Activated CD8-positive, alpha-beta memory T cell treated with anti-CD3 and anti-CD28 coated beads for 4 hours (primary cell): ENCODE data around the gene TCF7.
"Not testable (repeated sequence)": the region's sequence is repeated elsewhere in the genome, so short reads cannot be mapped to it uniquely, and the experiment has no call there.

ENCODE experiments used
- DNase-seq, 2 donors: peaks; one replicate each; pipeline ENCODE4 v3.0.0-alpha.2; 2020; ENCODE audit warnings: low read depth in 2 of 2

Gene TCF7

GRCh38 chr5:134145041-134145757 lies 30.7 kb downstream of the TCF7 start:
- DNase-seq = no peak

DNA sequence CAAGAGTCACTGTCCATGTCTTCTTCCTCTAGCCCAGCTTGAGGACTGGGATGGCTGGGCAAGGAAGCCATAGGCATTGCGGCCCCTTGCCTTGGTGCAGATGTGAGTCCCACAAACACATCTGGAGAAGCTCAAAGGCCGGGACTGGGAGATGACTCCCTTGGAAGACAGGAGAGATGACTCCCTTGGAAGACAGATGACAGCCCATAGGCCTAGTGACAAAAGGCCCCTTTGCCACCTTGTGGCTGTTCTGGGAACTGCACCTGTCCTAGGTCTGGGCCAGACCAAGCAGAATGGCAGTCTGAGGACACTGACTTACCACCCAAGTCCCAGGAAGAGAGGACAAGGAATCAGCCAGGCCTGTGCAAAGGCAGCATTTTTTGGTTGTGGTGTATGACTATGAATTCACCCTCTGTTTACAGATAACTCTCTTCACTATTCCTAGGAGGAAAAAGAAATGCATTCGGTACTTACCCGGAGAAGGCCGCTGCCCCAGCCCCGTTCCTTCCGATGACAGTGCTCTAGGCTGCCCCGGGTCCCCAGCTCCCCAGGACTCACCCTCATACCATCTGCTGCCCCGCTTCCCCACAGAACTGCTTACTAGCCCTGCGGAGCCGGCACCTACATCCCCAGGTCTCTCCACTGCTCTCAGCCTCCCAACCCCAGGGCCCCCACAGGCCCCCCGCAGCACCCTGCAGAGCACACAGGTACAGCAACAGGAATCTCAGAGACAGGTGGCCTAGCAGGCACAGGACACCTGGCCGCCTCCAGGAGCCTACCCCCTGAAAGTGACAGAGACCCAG lies 31.5 kb downstream of the TCF7 start:
- DNase-seq = peak; percentile 56 to 67

DNA sequence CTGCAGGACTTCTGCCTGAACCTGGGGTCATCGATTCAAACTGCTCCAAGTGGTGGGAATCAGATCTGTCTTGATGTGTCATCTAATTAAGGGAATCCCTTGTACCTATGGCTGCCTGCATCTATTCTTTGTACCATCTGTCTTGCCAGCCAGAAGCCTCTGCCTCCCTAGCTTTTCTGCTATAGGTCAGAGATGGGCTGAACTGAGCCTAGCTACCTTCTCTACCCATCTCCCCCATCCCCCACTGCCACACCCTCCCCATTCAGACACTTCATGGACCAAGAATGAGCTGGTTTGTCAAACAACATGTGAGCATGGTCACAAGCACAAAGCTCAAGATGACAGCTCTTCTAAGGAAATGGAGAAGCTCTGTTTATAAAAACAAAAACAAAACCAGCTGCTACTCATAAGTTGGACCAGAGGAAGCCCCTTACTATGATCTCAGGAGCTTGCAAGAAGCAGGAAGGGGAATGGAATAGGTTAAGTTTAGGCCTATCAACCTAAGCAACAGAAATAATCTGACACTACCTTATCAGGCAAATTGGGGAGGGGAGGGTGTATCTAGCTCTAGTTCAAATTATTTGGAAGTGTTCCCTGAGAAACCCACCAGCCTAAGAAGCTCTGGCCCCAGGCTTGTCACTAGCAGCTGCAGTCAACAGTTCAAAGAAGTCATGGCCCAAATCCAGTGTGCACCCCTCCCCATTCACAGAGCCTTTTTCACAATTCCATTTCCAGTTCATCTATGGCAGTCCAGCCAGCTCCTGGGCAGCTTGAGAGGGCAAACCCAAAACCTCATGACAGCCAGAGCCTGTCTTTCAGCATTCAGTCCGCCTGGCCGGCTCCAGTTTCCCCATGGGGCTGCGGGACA lies 32.4 kb downstream of the TCF7 start:
- no peak for DNase-seq

DNA sequence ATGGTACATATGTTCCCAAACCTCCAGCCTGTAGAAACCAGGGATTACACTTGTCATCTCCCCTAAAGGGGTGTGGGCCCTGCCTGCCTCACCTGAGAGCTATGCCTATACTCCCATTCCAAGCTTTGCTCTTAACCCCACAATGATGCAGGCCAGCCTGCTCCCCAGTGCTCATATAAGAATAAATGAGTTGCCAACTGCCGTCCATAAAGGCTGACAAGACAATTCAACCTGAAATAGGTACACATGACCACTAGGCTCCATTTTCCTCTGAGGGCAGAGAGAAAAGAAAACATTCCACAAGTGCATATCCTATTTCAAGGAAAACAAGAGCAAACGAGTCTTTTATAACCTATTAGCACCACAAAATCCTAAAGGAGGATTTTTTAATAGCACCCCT lies 33.8 kb downstream of the TCF7 start:
- no peak for DNase-seq

GRCh38 chr5:134148986-134149539 lies 34.6 kb downstream of the TCF7 start:
- no peak for DNase-seq

DNA sequence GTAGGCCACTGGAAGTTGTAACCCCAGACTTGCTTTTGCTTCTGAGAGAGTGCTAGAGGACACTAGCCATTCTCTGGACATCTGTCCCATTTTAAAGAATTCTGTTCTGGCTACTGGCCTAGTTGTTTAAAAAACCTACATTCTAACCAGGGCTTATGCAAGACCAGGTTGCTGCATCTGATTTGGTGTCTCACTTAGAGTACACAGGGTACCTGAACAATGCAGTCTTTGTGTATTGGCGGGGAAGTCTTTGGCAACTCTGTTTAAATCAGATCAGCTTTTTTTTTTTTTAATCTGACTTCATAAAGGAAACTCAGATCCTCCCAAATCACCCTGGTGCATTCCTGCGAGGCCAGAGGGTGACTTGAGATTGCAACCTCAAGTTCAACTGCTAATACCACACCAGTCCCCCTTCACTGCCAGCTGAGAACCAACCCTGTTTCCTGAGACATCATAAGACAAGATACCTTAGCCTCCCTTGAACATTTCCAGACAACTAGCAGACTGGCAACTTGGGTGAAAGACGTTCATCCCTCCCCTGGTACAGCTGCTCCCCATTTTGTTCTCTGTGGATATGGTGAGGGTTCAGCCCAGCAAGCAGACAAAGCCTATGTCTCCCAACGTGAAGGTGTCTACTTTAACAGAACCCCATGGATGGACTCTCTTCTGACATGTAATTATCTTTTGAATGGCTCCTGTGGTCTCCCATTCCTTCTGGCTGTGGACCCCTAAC lies 35.3 kb downstream of the TCF7 start:
- DNase-seq = no peak

- DNase-seq = no peak
Measured at GRCh38 chr5:134151723-134152122, 37.2 kb downstream of the TCF7 start.

- DNase-seq = not testable (repeated sequence)
Measured at GRCh38 chr5:134152173-134152832, 37.8 kb downstream of the TCF7 start.

- DNase-seq = no peak
Measured at GRCh38 chr5:134153241-134153640, 38.8 kb downstream of the TCF7 start.

- DNase-seq = no peak
Measured at GRCh38 chr5:134153657-134154056, 39.2 kb downstream of the TCF7 start.

- DNase-seq = no peak
Measured at GRCh38 chr5:134161513-134162395, 47.3 kb downstream of the TCF7 start.

DNA sequence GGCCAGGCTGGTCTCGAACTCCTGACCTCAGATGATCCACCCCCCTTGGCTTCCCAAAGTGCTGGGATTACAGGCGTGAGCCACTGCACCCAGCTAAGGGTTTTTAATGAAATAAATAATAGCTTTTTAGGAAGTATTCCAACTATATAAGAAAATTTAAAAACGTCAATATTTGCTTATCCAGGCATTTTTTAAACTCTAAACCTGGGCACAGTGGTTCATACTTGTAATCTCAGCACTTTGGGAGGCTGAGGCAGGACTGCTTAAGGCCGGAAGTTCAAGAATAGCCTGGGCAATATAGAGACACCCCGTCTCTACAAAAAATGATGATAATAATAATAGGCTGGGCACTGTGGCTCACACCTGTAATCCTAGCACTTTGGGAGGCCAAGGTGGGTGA lies 48.1 kb downstream of the TCF7 start:
- no peak for DNase-seq

DNA sequence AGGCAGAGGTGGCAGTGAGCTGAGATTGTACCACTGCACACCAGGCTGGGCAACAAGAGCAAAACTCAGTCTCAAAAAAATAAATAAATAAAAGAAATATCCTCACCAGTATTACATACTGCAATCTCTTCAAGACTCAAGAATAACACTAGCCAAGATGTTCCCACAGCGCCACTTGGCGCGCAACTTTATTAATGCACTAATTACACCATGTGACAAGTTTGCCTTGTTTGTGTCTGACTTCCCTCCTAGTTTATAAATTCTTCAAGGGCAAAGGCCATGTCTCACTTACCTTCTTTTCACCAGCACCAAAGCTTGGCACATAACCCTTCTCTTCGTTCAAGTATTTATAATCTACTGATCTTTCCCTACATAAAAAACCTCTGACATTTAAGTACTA lies 57.5 kb downstream of the TCF7 start:
- DNase-seq = no peak

- no peak for DNase-seq
Measured at GRCh38 chr5:134174841-134175839, 60.7 kb downstream of the TCF7 start.

DNA sequence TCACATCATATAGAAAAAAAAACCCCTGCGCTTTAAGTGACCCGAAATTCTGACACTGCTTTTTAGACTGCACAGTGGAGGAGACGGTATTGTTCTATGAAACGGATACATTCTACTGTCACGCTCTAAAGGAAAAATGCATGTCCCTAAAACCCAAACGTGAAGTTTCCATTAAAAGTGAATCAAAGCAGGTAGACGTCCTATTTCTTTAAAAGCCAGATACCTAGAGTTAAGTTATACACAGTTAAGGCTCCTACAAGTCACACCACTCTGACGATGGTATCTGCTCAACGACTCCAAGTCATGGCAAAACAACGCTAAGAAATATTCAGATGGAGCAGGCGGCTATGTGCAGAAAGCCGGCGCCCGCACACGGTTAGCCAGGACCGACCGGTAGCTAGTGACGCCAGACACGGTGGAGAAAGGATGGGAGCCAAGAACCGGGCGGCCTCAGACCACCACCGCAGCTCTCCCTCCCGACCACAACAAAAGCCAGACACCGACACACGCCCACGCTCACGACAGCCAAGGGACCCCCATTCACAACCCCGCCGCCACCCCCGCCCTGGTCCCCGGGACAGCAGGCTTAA lies 61.5 kb downstream of the TCF7 start:
- DNase-seq = no peak

- DNase-seq = peak; percentile 60 to 64
Measured at GRCh38 chr5:134176511-134177368, 62.3 kb downstream of the TCF7 start, which contains the start of gene SKP1. SKP1 (minus strand) TSS chr5:134176950; CDS start chr5:134174022, 2,928 bp downstream.
